ENCODE measurements around the gene TLX3. TPM values are rescaled to one million over a fixed set of nuclear protein-coding genes. Genes with fewer than 3 reads are reported as not detected.

The TLX3 gene
- total RNA-seq, 2 donors from 2014 or later, result not detected

GRCh38 chr5:171340491-171340890 is 31.4 kb downstream of the TLX3 start:
- DNase-seq, result no peak
- no peak overlapping the region for H3K4me3 ChIP-seq
- H3K9me3 ChIP-seq, result no peaks in the 10 kb centered on the region
- H3K27me3 ChIP-seq, result no peaks in the 10 kb centered on the region
- no peaks in the 10 kb centered on the region for H3K36me3 ChIP-seq (replicated peaks in 1 of 2; ENCODE audit: insufficient read depth in 1 of 2, low read depth in 2 of 2)
- no peak for ATAC-seq
- no peak for TF ChIP-seq POLR2A (IDR thresholded peaks at IDR 0.05)
- no peak for TF ChIP-seq CTCF (IDR thresholded peaks at IDR 0.05)
- 5 to 15% methylated on average over 6 of the region's 6 CpGs for WGBS, 2 donors
- intact Hi-C loops (cut with DNase I), result no loop called here
- H3K27ac ChIP-seq, result no peak overlapping the region
- peaks cover 16% of the 10 kb centered on the region for H3K4me1 ChIP-seq

- TF ChIP-seq CTCF (IDR thresholded peaks at IDR 0.05) (peak; percentile 20 to 60 (median 54)), POLR2A (IDR thresholded peaks at IDR 0.05) (no peak)
- intact Hi-C loops (cut with DNase I), result no loop called here
- Histone ChIP-seq H3K27me3 (no peaks in the 10 kb centered on the region), H3K4me3 (no peak overlapping the region), H3K27ac (no peak overlapping the region), H3K4me1 (peaks cover 5% of the 10 kb centered on the region), H3K36me3 (replicated peaks in 1 of 2; ENCODE audit: insufficient read depth in 1 of 2, low read depth in 2 of 2) (no peaks in the 10 kb centered on the region), H3K9me3 (no peaks in the 10 kb centered on the region)
- DNase-seq, result peak; percentile 34 to 63 (median 47)
- ATAC-seq, result peak; percentile 45
- 44 to 50% methylated on average over 17 of the region's 17 CpGs for whole genome bisulfite sequencing, 2 donors
These were observed 33.5 kb downstream of the TLX3 start for GRCh38 chr5:171342362-171343111.

GRCh38 chr5:171344936-171345608 is 36.0 kb downstream of the TLX3 start:
- ATAC-seq (no peak), DNase-seq (no peak)
- intact Hi-C loops (cut with DNase I), result no loop called here
- TF ChIP-seq CTCF (IDR thresholded peaks at IDR 0.05) (no peak), POLR2A (IDR thresholded peaks at IDR 0.05) (no peak)
- no peaks in the 10 kb centered on the region for H3K36me3 ChIP-seq (replicated peaks in 1 of 2; ENCODE audit: insufficient read depth in 1 of 2, low read depth in 2 of 2)
- H3K27me3 ChIP-seq, result no peaks in the 10 kb centered on the region
- WGBS, 2 donors, result 89% methylated on average over 18 to 19 of the region's 19 CpGs
- H3K4me3 ChIP-seq, result no peak overlapping the region
- H3K9me3 ChIP-seq, result no peaks in the 10 kb centered on the region
- no peak overlapping the region for H3K27ac ChIP-seq
- peaks cover 5% of the 10 kb centered on the region for H3K4me1 ChIP-seq

- H3K4me1 ChIP-seq, result no peaks in the 10 kb centered on the region
- intact Hi-C loops (cut with DNase I), result no loop called here
- no peak for ATAC-seq
- DNase-seq, result no peak
- H3K27me3 ChIP-seq, result no peaks in the 10 kb centered on the region
- WGBS, 2 donors, result 81 to 87% methylated on average over 6 of the region's 7 CpGs
- H3K9me3 ChIP-seq, result no peaks in the 10 kb centered on the region
- no peak overlapping the region for H3K4me3 ChIP-seq
- no peaks in the 10 kb centered on the region for H3K36me3 ChIP-seq (replicated peaks in 1 of 2; ENCODE audit: insufficient read depth in 1 of 2, low read depth in 2 of 2)
- H3K27ac ChIP-seq, result no peak overlapping the region
- TF ChIP-seq POLR2A (IDR thresholded peaks at IDR 0.05) (no peak), CTCF (IDR thresholded peaks at IDR 0.05) (no peak)
These were observed 42.6 kb downstream of the TLX3 start for GRCh38 chr5:171351536-171352073.
